HCEC 1CT (cell line): Measurements from ENCODE around the gene ARMH4.
A peak's percentile ranks its signal among the peaks of the same experiment; 100 is the strongest.
"Not testable (repeated sequence)": the region's sequence is repeated elsewhere in the genome, so short reads cannot be mapped to it uniquely, and the experiment has no call there.

Experiments used
- DNase-seq: peaks from one replicate; pipeline ENCODE4 v3.0.0-alpha.2; 2017

ARMH4 gene

DNA sequence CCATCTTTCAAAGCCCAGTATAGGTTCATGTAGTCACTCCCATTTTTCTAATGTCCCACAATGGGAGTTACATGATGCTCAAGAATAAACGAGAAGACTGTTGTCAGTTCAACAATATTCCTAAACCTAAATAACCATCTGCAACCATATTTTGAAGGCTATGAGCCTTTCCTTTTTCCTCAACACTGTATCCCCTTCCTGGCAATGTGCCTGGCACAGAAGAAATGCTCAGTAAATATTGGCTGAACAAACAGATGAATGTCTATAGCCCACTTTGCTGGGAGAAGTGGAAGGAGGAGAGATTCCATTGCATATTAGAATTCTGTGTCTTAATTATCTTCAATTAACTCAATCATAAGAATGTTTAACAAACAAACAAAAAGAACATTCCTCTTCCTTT lies 6.1 kb downstream of the ARMH4 start:
- no peak for DNase-seq

DNA sequence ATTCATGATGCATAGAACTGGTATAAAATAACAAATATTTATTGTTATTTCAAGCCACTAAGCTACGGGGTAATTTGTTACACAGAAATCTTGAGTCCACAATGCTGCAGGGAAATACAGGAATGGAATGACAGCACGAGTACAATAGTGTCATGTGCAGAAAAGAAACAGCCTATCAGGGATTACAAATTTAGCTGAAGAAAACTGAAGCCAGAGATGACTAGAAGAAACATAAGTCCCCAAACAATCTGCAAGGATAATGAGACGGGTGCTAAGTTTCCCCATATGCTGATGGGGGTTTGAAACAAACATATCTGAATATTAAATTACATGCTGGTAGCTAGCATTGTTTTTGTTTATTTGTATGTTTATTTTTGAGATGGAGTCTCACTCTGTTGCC lies 8.9 kb downstream of the ARMH4 start:
- no peak for DNase-seq

- DNase-seq: no peak
These were observed 10.1 kb downstream of the ARMH4 start for GRCh38 chr14:58141893-58142292.

DNA sequence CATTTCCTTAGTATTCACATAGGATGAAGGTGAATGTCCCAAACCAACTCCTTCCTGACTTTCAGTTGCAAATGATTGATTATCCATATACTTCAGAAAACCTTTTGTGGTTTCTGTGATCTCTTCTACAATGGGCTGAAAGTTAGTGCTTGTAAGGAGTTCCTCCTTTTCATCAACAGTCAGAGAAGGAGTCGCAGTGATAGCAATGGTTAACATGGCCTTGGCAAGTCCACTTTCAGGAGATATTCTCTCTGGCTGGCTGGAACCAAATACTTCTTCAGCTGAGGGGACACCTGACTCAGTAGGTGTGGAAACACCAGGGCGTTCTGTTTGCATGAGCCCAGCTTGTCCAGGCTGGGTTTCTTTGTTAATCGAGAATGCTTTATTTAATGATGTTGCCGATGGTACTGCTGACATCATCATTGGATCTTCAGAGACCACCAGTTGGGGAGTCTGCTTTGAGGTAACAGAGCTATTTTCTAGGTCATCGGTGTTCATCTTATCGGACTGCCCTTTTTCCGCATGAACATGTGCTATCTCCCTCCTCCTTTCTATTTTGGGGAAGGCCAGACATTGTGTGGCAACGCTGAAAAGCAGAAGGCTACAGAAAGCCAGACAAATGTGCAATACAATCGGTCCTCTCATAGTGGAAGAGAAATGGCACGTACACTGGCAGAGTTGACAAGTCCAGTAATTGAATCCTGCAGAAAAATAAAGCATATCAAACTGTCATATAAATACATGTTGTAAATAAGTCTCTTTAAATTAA lies 13.1 kb downstream of the ARMH4 start:
- DNase-seq: no peak

GRCh38 chr14:58138031-58138713 lies 13.8 kb downstream of the ARMH4 start:
- DNase-seq: no peak

DNA sequence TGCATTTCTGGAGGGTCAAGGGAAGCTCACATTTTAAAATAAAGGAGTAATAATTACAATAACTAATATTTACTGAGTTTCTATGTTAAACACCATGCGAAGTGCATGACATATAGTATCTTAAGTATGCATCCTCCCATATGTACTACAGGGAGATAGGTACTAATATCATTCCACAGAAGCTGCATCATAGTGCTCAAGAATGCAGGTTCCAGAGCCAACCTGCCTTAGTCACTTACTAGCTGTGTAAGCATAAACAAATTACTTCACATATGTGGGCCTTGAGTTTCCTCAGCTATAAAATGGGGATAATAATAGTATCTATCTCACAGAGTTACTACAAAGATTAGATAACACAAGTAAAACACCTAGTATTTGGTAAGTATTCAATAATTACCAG lies 18.3 kb downstream of the ARMH4 start:
- peak; percentile 73 for DNase-seq

- DNase-seq: peak; percentile 28
These were observed 20.6 kb downstream of the ARMH4 start for GRCh38 chr14:58131386-58131785.

- no peak for DNase-seq
These were observed 21.8 kb downstream of the ARMH4 start for GRCh38 chr14:58130116-58130782.

- DNase-seq: no peak
These were observed 22.8 kb downstream of the ARMH4 start for GRCh38 chr14:58129208-58129607.

DNA sequence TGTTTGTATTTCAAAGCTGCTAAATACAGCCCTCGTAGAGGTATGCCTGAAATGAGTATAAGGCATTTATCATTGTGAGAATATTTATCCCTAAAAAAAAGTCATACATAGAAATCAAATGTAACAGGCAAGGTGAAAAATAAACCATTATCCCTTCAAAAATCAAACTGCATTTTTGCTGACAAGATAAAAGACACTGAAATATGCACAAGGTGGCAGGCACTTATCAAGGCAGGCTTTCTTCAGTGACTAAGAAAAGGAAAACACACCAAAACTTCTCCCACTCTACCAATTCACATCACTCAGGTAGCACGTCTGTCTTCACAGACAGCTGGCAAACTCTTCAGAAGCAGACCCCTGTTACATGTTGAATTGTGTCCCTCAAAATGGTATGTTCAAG lies 23.6 kb downstream of the ARMH4 start:
- no peak for DNase-seq

GRCh38 chr14:58122546-58122945 lies 29.5 kb downstream of the ARMH4 start:
- not testable (repeated sequence) for DNase-seq

GRCh38 chr14:58121530-58122186 lies 30.4 kb downstream of the ARMH4 start:
- no peak for DNase-seq

DNA sequence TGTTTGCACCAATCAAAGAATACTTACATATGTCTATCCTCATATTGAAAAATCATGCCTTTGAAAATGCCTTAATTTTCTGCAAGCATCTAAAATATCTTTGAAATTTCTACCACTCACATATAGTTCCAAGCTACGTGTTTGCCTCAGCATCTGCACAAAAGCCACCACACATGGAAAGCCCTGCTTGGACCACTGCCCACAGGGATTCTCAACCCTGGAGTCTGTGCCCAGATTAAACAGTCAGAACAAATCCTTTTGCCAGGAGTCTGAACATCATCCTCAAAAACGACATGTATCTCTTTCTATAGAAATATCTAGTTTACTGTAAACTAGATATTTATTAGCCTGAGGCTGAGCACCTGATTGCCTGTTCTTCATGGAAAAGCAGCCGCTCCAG lies 32.6 kb downstream of the ARMH4 start:
- DNase-seq: no peak

DNA sequence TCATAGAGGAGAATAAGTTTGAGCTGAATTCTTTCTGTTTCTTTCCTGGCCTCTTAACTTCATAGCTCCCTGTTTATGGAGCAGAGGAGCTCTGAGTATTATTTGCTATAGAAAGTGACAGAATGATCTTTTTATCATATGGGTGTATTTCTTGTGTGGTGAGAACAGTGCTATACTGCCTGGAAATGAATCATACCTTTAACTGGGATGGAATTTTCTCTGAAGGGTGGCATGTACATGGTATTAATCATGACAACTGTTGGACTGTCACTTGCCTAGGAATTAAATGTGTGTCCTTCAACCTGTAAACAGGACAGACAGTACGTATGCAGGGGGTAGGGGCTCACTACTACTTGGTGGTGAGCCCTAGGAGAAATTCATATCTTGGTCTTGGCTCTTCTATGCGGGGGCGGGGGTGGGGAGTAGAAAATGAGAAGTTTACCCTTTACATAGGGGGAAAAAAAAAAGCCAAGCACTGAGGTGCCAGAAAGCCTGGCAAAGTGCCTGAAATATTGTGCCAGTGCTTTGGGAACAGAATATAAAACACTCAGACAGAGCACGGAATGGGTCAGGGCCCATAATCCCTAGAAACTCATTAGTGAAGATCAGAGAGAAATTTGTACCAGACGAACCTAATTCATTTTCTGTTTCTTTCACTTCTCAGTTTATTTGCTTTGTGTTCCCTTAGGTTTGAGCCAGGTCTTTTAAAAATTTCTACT lies 33.8 kb downstream of the ARMH4 start:
- DNase-seq: no peak

- DNase-seq: no peak
These were observed 42.3 kb downstream of the ARMH4 start for GRCh38 chr14:58109744-58110143.

GRCh38 chr14:58108717-58109116 lies 43.3 kb downstream of the ARMH4 start:
- no peak for DNase-seq

GRCh38 chr14:58107947-58108552 lies 44.0 kb downstream of the ARMH4 start:
- peak; percentile 66 for DNase-seq

DNA sequence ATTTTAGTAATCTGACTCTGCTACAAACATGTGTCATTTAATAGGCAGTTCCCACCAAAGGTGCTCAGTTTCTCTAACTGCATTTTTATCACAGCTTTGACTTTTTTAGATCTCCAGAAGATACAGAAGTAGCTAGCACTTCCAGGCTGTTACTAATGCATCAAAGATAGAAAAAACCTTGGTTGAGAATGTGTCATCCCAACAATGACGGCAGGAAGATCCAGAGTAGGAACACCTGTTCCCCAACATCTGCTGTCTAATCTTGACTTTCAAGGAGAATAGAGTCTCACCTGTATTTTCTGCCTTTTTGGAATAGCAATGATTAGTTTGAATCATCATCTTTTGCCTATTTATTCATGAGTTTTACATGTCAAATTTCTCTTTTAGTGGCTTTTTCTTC lies 45.0 kb downstream of the ARMH4 start:
- no peak for DNase-seq

GRCh38 chr14:58106446-58106845 lies 45.6 kb downstream of the ARMH4 start:
- DNase-seq: no peak

GRCh38 chr14:58104808-58105207 lies 47.2 kb downstream of the ARMH4 start:
- DNase-seq: peak; percentile 88

DNA sequence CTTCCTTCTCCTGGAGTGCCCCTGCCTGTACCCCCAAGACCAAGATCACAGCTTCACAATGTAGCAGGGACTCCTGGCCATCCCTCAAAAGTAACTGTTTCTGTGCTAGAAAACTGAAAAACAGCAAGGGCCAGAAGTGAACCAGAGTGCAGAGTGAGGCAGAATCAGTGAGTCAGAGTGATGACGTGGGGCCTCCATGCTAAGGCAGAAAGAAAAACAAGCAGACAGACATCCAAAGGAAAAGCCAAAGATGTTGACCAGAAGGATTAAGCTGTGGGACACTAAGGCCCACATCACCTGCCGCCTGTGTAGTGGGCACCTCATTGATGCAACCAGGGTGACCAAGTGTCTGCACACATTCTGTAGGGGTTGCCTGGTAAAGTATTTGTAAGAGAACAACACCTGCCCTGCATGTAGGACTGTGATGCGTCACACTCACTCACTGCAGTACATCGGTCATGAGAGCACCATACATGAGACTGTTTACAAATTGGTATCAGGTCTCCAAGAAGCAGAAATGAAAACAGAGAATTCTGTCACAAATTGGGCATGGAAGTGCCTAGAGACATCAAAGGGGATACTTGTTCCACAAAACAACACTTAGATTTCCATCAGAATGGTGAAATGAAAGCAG lies 51.2 kb downstream of the ARMH4 start:
- peak; percentile 67 for DNase-seq

- no peak for DNase-seq
These were observed 52.3 kb downstream of the ARMH4 start for GRCh38 chr14:58099682-58100081.
